ENCODE measurements around the gene TCTN2.

Gene TCTN2

DNA sequence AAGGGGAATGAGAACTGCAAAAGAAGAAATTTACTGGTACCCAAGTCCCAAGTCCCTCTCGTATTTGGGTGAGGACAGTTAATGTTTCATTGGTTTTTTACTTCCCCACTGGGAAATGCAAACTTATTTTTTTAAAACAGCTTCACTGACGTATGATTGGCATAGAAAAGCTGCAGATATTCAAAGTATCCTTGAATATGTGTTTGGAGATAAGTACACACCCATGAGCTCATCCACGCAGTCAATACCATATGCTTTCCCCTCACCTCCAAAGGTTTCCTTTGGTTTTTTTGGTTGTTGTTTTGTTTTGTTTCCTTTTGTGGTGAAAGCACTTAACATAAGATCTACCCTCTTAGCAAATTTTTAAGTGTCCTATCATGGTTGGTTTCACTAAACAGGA is 13.1 kb downstream of the TCTN2 start:
- H3K9ac ChIP-seq (ENCODE audit: low read depth in 1 of 2, low read length in 2 of 2): no peak overlapping the region
- no peaks in the 10 kb centered on the region for H3K27me3 ChIP-seq (ENCODE audit: control insufficient read depth in 1 of 2, insufficient read depth in 2 of 2, low read length in 2 of 2)
- H3K4me1 ChIP-seq (ENCODE audit: control insufficient read depth in 1 of 2, insufficient read depth in 2 of 2, low read length in 2 of 2): no peaks in the 10 kb centered on the region
- no peaks in the 10 kb centered on the region for H3K36me3 ChIP-seq (ENCODE audit: control insufficient read depth in 1 of 2, insufficient read depth in 2 of 2, low read length in 2 of 2)
- H3K9me3 ChIP-seq (ENCODE audit: control insufficient read depth in 1 of 2, low read length in 2 of 2): no peaks in the 10 kb centered on the region
- no peak overlapping the region for H3K27ac ChIP-seq (ENCODE audit: low read depth, low read length)
- no peak overlapping the region for H3K4me3 ChIP-seq (ENCODE audit: low read depth in 1 of 2, low read length in 2 of 2)

DNA sequence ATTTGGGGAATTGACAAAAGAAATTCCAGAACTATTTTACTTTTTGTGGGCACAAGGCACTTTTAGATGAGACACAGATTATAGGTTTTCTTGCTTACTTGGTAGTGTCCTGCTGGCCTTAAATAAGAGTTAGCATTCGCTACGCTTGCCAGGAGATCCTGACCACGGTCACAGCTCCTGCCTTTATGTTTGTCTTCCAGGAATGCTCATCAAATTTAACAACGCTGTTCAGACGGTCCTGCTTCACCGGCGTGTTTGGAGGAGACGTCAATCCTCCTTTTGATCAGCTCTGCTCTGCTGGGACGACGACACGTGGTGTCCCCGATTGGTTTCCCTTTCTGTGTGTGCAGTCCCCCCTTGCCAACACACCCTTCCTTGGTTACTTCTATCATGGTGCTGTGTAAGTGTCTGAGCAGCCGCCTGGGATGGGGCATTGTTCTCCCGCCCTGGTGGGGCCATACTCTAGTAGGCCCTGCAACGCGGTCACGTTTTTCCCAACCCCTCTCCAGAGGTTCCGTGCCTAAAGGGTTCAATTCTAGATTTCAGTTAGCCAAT is 15.8 kb downstream of the TCTN2 start:
- H3K27ac ChIP-seq (ENCODE audit: low read depth, low read length): no peak overlapping the region
- no peaks in the 10 kb centered on the region for H3K4me1 ChIP-seq (ENCODE audit: control insufficient read depth in 1 of 2, insufficient read depth in 2 of 2, low read length in 2 of 2)
- H3K9me3 ChIP-seq (ENCODE audit: control insufficient read depth in 1 of 2, low read length in 2 of 2): no peaks in the 10 kb centered on the region
- H3K4me3 ChIP-seq (ENCODE audit: low read depth in 1 of 2, low read length in 2 of 2): no peak overlapping the region
- no peaks in the 10 kb centered on the region for H3K27me3 ChIP-seq (ENCODE audit: control insufficient read depth in 1 of 2, insufficient read depth in 2 of 2, low read length in 2 of 2)
- peaks cover 0 to 5% of the 10 kb centered on the region in 2 donors for H3K36me3 ChIP-seq (ENCODE audit: control insufficient read depth in 1 of 2, insufficient read depth in 2 of 2, low read length in 2 of 2)
- H3K9ac ChIP-seq (ENCODE audit: low read depth in 1 of 2, low read length in 2 of 2): no peak overlapping the region

DNA sequence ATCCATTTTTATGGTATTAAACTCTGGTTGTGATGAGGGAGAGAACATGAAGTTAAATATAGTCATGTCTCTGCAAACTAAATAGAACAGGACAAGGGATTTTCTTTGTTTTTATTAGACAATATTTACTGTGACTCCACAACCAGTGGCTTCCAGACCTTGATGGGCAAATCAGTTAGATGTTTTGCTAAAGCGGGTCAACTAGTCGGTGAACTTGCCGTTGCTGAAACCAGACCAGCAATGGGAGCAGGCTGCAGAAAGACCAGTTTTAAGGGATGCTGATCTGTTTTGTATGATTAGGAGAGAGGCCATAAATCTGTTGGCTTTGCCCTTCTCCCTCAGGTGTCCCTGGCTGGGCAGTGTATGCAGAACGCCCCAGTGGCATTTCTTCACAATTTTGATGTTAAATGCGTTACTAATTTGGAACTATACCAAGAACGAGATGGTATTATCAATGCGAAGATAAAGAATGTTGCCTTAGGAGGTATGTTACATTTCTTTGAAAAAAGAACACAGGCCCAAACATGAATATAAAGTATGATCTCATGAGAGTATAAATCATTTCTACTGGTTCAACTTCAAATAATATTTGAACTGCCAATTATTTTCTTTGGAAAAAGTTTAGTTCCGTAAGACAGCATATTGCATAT is 19.4 kb downstream of the TCTN2 start:
- Histone ChIP-seq H3K9ac (ENCODE audit: low read depth in 1 of 2, low read length in 2 of 2) (no peak overlapping the region), H3K4me3 (ENCODE audit: low read depth in 1 of 2, low read length in 2 of 2) (no peak overlapping the region), H3K36me3 (ENCODE audit: control insufficient read depth in 1 of 2, insufficient read depth in 2 of 2, low read length in 2 of 2) (peaks cover 0 to 5% of the 10 kb centered on the region in 2 donors), H3K4me1 (ENCODE audit: control insufficient read depth in 1 of 2, insufficient read depth in 2 of 2, low read length in 2 of 2) (no peaks in the 10 kb centered on the region), H3K27ac (ENCODE audit: low read depth, low read length) (no peak overlapping the region), H3K9me3 (ENCODE audit: control insufficient read depth in 1 of 2, low read length in 2 of 2) (no peaks in the 10 kb centered on the region), H3K27me3 (ENCODE audit: control insufficient read depth in 1 of 2, insufficient read depth in 2 of 2, low read length in 2 of 2) (no peaks in the 10 kb centered on the region)

DNA sequence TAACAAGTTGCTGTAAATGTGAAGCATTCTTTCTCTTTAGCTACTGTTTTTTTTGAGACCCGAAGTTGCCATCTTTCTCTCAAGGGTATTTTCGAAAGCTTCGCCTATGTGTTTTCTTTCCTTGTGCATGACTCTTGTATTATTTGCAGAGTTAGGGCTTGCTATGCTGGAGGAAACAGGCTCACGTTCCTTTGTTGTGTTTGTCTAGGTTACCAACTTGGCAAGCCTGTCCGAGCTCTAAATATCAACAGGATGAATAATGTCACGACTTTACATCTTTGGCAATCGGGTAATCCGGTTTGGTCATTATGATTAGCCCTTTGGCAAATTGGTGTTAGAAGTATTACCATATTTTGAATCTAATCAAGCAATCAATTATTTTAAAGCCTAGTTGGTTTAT is 25.3 kb downstream of the TCTN2 start:
- Histone ChIP-seq H3K4me1 (ENCODE audit: control insufficient read depth in 1 of 2, insufficient read depth in 2 of 2, low read length in 2 of 2) (no peaks in the 10 kb centered on the region), H3K27me3 (ENCODE audit: control insufficient read depth in 1 of 2, insufficient read depth in 2 of 2, low read length in 2 of 2) (no peaks in the 10 kb centered on the region), H3K36me3 (ENCODE audit: control insufficient read depth in 1 of 2, insufficient read depth in 2 of 2, low read length in 2 of 2) (peaks cover 0 to 2% of the 10 kb centered on the region in 2 donors), H3K4me3 (ENCODE audit: low read depth in 1 of 2, low read length in 2 of 2) (no peak overlapping the region), H3K27ac (ENCODE audit: low read depth, low read length) (no peak overlapping the region), H3K9me3 (ENCODE audit: control insufficient read depth in 1 of 2, low read length in 2 of 2) (no peaks in the 10 kb centered on the region), H3K9ac (ENCODE audit: low read depth in 1 of 2, low read length in 2 of 2) (no peak overlapping the region)

DNA sequence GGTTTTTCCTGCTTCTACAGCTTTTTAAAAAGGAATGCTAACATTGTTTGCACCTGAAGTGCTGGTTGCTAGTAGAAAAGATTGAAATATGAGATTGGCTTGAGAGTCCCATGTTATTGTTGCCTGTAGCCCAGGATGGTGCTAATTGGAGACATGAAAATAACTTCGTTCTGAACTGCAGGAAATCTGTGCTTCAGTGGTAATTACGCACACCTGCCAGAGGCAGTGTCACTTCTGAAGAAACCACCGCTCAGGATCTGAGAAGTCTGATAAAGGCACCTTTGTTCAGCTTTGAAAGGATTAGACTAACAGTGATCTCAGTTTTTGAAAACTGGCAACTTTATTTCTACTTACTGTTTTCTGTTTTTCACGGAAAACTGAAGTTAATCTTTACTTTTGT is 25.7 kb downstream of the TCTN2 start:
- no peaks in the 10 kb centered on the region for H3K36me3 ChIP-seq (ENCODE audit: control insufficient read depth in 1 of 2, insufficient read depth in 2 of 2, low read length in 2 of 2)
- H3K27ac ChIP-seq (ENCODE audit: low read depth, low read length): no peak overlapping the region

DNA sequence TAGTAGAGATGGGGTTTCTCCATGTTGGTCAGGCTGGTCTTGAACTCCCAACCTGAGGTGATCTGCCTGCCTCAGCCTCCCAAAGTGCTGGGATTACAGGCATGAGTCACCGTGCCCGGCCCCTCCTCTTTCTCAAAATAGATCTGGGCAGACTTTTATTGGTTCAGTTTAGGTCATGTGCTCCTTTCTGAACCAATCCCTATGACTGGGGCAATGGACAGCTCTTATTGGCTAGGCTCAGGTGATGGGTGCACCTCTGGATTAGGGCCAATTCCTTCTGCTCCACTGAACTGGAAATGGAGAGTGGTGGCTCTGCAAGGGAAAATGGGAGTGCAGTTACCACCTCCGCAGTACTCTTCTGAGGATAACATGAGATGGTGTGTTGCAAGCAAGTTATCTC is 35.0 kb downstream of the TCTN2 start:
- no peak overlapping the region for H3K9ac ChIP-seq (ENCODE audit: low read depth in 1 of 2, low read length in 2 of 2)
- no peaks in the 10 kb centered on the region for H3K9me3 ChIP-seq (ENCODE audit: control insufficient read depth in 1 of 2, low read length in 2 of 2)
- H3K27me3 ChIP-seq (ENCODE audit: control insufficient read depth in 1 of 2, insufficient read depth in 2 of 2, low read length in 2 of 2): no peaks in the 10 kb centered on the region
- H3K27ac ChIP-seq (ENCODE audit: low read depth, low read length): no peak overlapping the region
- H3K4me1 ChIP-seq (ENCODE audit: control insufficient read depth in 1 of 2, insufficient read depth in 2 of 2, low read length in 2 of 2): no peaks in the 10 kb centered on the region
- H3K36me3 ChIP-seq (ENCODE audit: control insufficient read depth in 1 of 2, insufficient read depth in 2 of 2, low read length in 2 of 2): peaks cover 3 to 4% of the 10 kb centered on the region in 2 donors
- no peak overlapping the region for H3K4me3 ChIP-seq (ENCODE audit: low read depth in 1 of 2, low read length in 2 of 2)

More for the DNA sequence above, 25.7 kb downstream of the TCTN2 start:
- no peaks in the 10 kb centered on the region for H3K4me1 ChIP-seq (ENCODE audit: control insufficient read depth in 1 of 2, insufficient read depth in 2 of 2, low read length in 2 of 2)
- no peak overlapping the region for H3K9ac ChIP-seq (ENCODE audit: low read depth in 1 of 2, low read length in 2 of 2)
- no peak overlapping the region for H3K4me3 ChIP-seq (ENCODE audit: low read depth in 1 of 2, low read length in 2 of 2)
- no peaks in the 10 kb centered on the region for H3K9me3 ChIP-seq (ENCODE audit: control insufficient read depth in 1 of 2, low read length in 2 of 2)
- H3K27me3 ChIP-seq (ENCODE audit: control insufficient read depth in 1 of 2, insufficient read depth in 2 of 2, low read length in 2 of 2): no peaks in the 10 kb centered on the region

DNA sequence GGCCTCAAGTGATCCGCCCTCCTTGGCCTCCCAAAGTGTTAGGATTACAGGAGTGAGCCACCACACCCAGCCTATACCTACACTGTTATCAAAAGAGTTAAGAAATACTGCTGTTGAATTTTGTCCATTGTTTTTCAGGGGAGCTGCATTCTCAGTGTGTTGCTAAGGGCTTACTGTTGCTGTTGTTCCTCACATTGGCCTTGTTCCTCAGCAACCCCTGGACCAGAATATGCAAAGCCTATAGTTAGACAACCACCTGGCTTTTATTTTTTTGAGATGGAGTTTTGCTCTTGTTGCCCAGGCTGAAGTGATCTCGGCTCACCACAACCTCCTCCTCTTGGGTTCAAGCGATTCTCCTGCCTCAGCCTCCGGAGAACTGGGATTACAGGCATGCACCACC is 36.6 kb downstream of the TCTN2 start:
- Histone ChIP-seq H3K4me3 (ENCODE audit: low read depth in 1 of 2, low read length in 2 of 2) (no peak overlapping the region), H3K9ac (ENCODE audit: low read depth in 1 of 2, low read length in 2 of 2) (no peak overlapping the region), H3K9me3 (ENCODE audit: control insufficient read depth in 1 of 2, low read length in 2 of 2) (no peaks in the 10 kb centered on the region), H3K27ac (ENCODE audit: low read depth, low read length) (no peak overlapping the region), H3K27me3 (ENCODE audit: control insufficient read depth in 1 of 2, insufficient read depth in 2 of 2, low read length in 2 of 2) (no peaks in the 10 kb centered on the region), H3K4me1 (ENCODE audit: control insufficient read depth in 1 of 2, insufficient read depth in 2 of 2, low read length in 2 of 2) (peaks cover 0 to 9% of the 10 kb centered on the region in 2 donors), H3K36me3 (ENCODE audit: control insufficient read depth in 1 of 2, insufficient read depth in 2 of 2, low read length in 2 of 2) (peaks cover 3 to 4% of the 10 kb centered on the region in 2 donors)

DNA sequence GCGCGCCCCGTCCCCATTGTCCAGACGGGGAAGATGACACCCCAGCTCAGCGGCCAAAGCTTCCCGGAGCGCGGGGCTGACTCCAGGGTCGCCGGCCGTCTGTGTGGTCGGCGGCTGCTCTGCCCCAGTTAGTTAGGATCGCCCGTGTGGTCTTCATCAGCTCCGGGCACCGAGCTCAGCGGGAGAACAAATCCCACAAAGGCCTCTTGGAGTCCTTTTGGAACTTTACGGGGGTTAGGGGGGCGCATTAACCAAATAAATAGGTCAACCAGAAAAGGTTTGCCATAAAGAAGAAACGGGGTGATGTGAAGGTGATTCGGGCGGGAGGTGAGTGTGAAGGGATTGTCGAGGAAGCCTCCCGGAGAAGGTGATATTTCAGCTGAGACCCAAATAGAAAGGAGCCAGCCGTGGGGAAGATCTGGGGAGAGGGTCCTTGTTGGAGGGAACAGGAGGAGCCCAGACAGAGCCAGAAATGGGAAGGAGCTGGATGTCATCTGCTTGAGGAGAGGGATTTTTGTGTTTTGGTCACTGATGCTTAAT is 41.9 kb downstream of the TCTN2 start:
- Histone ChIP-seq H3K9me3 (ENCODE audit: control insufficient read depth in 1 of 2, low read length in 2 of 2) (no peaks in the 10 kb centered on the region), H3K36me3 (ENCODE audit: control insufficient read depth in 1 of 2, insufficient read depth in 2 of 2, low read length in 2 of 2) (no peaks in the 10 kb centered on the region)

DNA sequence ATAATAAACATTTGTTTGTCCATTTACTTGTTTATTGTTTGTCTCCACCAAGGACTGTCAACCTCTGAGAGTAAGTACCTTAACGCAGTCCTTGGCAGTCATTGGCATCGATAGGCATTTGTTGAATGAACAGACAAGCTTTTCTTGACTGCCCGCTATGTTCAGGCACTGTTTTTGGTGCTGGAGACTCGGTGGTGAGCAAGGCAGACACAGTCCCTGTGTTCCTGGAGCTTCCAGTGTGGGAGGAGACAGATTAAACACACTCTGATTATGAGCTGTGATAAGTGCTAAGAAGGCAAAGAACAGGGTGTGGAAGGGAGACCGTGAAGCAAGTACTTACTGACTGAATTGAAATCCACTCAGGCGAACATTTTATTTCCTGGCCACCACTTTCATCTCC is 42.5 kb downstream of the TCTN2 start:
- Histone ChIP-seq H3K27me3 (ENCODE audit: control insufficient read depth in 1 of 2, insufficient read depth in 2 of 2, low read length in 2 of 2) (no peaks in the 10 kb centered on the region), H3K4me1 (ENCODE audit: control insufficient read depth in 1 of 2, insufficient read depth in 2 of 2, low read length in 2 of 2) (peaks cover 16 to 30% of the 10 kb centered on the region in 2 donors), H3K36me3 (ENCODE audit: control insufficient read depth in 1 of 2, insufficient read depth in 2 of 2, low read length in 2 of 2) (no peaks in the 10 kb centered on the region), H3K9ac (ENCODE audit: low read depth in 1 of 2, low read length in 2 of 2) (peak overlapping the region; percentile 84 to 94), H3K9me3 (ENCODE audit: control insufficient read depth in 1 of 2, low read length in 2 of 2) (no peaks in the 10 kb centered on the region), H3K27ac (ENCODE audit: low read depth, low read length) (no peak overlapping the region), H3K4me3 (ENCODE audit: low read depth in 1 of 2, low read length in 2 of 2) (peak overlapping the region; percentile 60 to 94)

More for the DNA sequence above, 41.9 kb downstream of the TCTN2 start:
- H3K27me3 ChIP-seq (ENCODE audit: control insufficient read depth in 1 of 2, insufficient read depth in 2 of 2, low read length in 2 of 2): no peaks in the 10 kb centered on the region
- no peak overlapping the region for H3K27ac ChIP-seq (ENCODE audit: low read depth, low read length)
- peak overlapping the region; percentile 84 to 94 for H3K9ac ChIP-seq (ENCODE audit: low read depth in 1 of 2, low read length in 2 of 2)
- peak overlapping the region; percentile 60 to 94 for H3K4me3 ChIP-seq (ENCODE audit: low read depth in 1 of 2, low read length in 2 of 2)
- H3K4me1 ChIP-seq (ENCODE audit: control insufficient read depth in 1 of 2, insufficient read depth in 2 of 2, low read length in 2 of 2): peaks cover 16 to 30% of the 10 kb centered on the region in 2 donors

DNA sequence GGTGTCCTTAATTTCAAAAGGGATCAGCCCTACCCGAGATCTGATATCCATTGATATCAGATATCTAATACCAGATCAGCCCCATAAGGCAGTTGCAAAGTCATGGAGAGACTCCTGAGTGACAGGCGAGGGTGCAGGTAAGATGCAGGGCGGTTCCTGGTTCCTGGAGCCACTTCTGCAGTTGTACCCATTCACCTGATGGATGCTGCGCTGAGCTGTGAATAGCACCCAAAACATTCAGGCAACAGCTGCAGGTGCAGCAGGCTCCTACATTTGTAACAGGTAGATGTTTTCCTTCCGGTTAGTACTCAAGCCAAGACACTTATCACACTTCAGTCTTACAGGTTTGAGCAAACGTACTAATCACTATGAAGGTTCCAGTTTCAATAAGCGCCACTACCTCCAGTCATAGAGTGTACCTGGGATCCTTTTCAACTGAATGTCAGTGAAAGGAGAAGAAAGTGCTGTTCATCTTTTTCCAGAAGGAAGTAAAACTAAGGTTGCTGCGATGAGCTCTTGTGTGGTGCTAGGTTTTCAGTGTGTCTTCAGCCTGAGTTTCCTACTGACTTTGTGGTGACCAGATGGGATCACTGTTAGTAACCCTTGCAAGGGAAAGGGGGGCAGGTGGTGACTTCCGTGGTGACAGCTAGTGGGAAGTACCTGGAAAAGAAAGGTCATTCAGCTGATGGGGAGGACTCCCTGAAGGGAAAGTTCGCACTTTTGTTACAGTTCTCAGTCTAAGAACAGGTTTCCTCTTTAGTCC is 43.1 kb downstream of the TCTN2 start:
- Histone ChIP-seq H3K27ac (ENCODE audit: low read depth, low read length) (no peak overlapping the region), H3K27me3 (ENCODE audit: control insufficient read depth in 1 of 2, insufficient read depth in 2 of 2, low read length in 2 of 2) (no peaks in the 10 kb centered on the region), H3K4me1 (ENCODE audit: control insufficient read depth in 1 of 2, insufficient read depth in 2 of 2, low read length in 2 of 2) (peaks cover 16 to 30% of the 10 kb centered on the region in 2 donors), H3K9me3 (ENCODE audit: control insufficient read depth in 1 of 2, low read length in 2 of 2) (no peaks in the 10 kb centered on the region), H3K4me3 (ENCODE audit: low read depth in 1 of 2, low read length in 2 of 2) (peak overlapping the region; percentile 60 to 94), H3K9ac (ENCODE audit: low read depth in 1 of 2, low read length in 2 of 2) (peak overlapping the region; percentile 84 to 94), H3K36me3 (ENCODE audit: control insufficient read depth in 1 of 2, insufficient read depth in 2 of 2, low read length in 2 of 2) (no peaks in the 10 kb centered on the region)

Data from duodenal mucosa (tissue), 2 donors.